ENCODE data around the gene GRK3.
"Not testable (repeated sequence)": the region's sequence is repeated elsewhere in the genome, so short reads cannot be mapped to it uniquely, and the experiment has no call there.

The GRK3 gene

DNA sequence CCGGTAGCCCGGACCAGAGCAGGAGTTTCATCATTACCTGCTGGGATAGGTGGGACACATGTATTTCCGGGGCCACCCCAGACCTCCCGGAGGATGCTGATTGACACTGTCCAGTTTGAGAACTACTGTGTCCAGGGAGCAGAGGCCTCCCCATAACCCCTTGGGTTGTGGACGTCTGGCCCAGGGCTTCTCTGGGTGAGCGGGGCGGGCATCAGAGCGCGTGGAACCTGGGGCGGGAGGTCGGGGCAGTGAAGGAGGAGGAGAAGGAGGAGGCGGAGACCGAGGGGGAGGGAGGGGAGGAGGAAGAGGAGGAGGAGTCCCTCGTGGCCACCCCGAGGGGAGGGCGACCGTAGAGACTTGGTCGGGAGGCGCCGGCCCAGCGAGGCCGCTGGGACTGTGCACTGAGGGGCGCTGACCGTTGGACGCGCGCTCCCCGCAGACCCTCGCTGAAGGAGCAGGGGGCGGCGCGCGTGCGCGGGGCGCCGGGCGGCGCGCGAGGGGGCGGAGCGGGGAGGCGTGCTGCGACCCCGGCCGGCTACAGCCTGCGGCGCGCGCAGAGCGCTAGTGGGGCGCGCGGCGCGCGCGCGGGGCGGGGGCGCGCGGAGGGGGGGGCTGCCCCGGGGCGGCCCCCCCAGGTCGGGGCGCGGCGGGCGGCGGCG lies at the start of gene GRK3:
TSS of gene GRK3 (plus strand) at position 356 of the 659 bp plus-strand sequence. CDS start 366 bp downstream, outside the sequence.
- DNase-seq (ENCODE audit: low read depth): no peak

DNA sequence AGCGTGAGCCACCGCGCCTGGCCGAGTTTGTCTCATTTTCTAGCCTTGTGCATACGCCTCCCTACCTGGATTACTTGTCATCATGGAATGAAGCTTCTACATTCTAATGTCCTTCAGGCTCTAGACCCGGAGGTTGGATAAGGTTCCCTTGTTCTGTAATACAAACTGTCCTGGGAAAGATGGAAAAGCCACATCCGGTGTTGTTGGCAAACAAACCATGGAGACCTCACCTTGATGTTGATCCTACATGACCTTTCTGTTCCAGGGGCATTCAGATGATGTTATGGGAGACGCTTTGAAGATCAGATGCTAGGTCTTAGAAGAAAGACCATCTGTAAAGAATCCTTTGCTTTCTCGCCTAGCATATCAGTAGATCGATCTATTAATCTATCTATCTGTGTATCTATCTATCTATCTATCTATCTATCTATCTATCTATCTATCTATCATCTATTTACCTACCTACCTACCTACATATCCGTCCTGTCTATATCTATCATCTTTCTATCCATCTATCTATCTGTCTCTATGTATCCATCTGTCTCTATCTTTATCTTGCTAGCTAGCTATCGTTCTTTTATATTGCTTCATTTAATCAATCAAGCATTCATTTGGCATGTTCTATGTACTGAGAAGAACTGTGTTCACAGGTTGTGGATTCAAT lies 46.3 kb upstream of the GRK3 start:
- no peak for DNase-seq (ENCODE audit: low read depth)

DNA sequence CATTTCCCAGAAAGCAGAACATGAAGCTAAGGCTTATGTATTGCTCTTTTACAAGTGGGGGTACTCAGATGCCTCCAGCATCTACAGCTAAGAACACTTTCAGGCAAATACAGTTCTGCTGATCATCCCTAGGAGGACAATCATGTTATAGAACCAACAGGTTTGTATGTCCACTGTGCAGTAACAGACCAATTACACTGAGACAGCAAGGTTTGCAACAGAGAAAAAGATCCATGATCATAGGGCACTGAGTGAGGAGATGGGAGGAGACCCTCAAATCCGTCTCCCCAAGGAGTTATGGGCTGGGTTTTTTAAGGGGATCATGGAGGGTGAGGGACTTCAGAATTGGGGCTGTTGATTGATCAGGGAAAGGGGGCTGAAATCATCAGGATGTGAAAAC lies 39.1 kb upstream of the GRK3 start:
- no peak for DNase-seq (ENCODE audit: low read depth)

DNA sequence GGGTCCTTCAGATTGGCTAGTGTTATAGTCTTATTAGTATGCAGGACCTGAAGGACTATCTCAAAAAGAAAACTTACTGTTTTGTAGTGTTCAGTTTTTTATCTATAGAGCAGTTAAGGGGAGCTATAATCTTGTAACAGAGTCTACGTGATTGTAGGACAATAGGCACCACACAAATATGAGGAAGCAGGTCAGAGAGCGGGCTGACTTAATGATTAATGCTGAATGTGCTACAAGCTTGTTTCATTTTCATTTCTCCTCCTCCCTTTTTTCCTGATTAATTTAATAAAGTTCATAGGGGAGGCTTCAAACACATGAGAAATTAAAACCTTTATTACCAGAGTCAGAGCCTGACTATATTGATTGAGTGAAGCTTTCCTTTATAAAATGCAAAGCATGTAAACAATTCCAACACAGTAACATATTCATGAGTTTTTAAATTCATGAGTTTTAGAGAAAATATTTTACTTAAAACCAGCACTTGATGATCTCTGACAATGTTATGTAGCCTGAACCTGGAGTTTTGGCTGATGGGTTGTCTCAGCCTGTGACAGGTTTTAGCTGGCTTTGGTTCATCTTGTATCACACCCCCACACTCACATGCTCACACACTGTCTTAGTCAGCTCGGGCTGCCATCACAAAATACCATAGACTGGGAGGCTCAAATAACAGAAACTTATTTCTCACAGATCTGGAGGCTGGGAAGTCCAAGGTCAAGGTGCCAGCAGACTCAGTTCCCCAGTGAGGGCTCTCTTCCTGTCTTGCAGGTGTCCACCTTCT lies 38.5 kb upstream of the GRK3 start:
- DNase-seq (ENCODE audit: low read depth): not testable (repeated sequence)

DNA sequence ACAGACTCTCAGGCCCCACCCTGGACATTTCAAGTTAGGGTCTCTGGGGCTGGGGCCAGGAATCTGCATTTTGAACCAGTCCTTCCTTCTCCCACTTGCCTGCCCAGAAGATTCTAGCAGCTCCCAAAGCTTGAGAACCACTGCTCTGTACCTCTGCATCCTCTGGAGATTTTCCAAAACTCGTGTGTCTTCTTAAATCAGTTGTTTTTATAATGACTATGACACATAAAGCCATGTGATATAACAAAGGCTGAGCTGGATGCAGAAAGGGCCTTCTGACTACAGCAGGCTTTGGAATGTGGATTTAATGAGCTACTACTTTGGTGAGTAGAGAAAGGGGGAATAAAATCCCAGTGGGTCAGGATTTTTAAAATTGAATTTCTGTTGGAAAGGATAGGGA lies 37.5 kb upstream of the GRK3 start:
- not testable (repeated sequence) for DNase-seq (ENCODE audit: low read depth)

DNA sequence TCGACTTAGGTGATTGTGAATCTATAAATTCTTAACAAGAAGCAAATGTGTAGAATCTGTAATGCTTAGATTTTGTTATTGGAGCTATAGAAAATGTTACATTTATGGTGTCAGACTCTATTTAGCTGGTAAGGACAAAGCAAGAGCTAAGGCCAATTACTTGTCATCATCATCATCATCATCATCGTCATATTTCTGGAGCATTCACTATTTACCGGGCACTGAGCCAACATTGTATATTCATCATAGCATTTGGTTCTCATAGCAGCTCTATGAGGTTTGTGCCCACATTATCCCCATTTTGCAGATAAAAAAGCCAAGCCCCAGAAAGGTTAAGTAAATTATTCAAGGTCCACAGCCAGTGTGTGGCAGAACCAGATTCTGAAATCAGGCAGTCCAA lies 36.4 kb upstream of the GRK3 start:
- DNase-seq (ENCODE audit: low read depth): not testable (repeated sequence)

DNA sequence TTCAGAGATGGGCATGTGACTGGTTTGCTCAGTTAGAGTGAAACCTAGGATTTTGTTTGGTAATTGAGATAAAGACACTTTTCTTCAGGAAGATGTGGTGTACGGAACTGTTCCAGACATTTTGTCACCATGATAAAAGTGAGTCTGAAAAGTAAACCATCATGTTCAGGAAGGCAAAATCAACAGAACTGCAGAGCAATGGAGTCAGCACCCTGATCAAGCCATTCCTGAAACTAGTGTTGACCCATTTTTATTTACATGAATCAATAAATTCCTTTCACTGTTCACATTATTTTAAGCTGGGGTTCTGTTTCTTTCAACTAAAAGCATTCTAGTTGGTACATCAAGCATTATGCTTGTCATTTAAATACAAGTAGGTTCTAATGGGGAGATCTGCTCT lies 35.4 kb upstream of the GRK3 start:
- not testable (repeated sequence) for DNase-seq (ENCODE audit: low read depth)

DNA sequence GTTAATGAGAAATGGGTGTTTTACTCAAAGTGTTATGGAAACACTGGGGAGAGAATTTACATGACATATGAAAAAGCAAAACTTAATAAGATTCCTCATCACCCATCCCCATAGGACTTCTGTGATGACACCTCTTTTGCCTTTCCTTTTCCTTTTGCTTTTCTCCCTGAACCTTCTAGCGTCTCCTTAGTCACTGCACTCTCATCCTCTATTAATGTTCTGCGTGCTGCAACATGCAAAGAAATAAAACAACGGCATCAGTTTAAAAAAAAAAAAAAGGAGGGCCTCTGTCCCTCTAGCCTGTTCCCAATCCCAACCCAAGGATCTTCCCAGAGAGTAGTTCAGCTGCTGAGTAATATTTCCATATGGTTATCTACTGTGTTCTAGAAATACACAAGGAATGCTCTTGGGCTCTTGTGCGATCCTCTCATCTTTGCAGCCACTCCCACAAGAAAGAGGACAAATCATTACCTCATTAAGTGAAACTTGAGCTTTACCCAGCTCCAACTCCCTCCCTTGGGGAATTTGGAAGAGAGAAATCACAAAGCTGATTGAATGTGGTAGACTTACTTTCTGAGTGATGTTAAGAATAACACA lies 34.8 kb upstream of the GRK3 start:
- not testable (repeated sequence) for DNase-seq (ENCODE audit: low read depth)

DNA sequence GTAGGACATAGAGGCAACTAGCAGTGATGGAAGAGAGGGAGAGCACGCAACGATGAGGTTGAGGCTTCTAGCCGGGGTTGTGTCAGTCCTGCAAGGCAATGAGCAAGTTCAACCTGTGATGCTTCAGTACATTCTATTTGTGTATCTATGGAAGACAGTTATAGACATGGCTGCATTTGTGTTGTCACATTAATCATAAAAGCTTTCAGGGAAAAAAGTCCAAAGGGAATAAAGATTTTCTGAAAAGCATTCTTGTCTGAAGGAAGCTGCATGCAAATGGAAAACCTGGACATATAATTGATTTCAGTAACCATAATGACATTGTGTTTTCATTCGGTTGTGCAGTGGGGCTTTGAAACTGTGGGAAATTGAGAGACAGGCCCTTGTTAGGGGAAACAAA lies 32.8 kb upstream of the GRK3 start:
- DNase-seq (ENCODE audit: low read depth): not testable (repeated sequence)

DNA sequence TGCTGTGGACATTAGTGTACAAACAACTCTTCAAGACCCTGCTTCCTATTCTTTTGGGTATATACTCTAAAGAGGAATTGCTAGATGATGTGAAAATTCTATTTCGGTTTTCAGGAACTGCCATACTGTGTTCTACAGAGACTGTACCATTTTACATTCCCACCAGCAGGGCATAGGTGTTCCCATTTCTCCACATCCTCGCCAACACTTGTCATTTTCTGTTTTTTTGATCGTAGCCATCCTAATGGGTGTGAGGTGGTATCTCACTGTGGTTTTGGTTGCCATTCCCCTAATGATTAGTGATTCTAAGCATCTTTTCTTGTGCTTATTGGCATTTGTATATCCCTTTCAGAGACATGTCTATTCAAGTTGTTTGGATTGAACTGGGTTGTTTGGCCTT lies 29.8 kb upstream of the GRK3 start:
- DNase-seq (ENCODE audit: low read depth): no peak

DNA sequence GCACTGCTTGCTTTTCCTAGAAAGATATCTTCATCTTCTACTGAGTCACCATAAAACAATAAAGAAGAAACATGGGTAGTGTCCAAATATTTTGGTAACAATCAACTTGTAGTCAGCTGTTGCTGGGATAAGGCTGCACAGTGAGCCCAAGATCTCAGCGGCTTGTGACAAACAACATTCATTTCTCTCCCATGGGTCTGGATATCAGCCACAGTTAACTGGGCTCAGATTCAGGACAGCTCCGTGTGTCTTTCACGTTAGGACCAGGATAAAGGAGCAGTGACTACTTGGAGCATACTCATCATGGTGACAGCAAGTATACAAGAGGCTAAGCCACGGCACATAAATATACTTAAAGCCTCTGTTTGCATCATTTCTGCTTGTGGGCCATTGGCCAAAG lies 27.9 kb upstream of the GRK3 start:
- DNase-seq (ENCODE audit: low read depth): no peak

DNA sequence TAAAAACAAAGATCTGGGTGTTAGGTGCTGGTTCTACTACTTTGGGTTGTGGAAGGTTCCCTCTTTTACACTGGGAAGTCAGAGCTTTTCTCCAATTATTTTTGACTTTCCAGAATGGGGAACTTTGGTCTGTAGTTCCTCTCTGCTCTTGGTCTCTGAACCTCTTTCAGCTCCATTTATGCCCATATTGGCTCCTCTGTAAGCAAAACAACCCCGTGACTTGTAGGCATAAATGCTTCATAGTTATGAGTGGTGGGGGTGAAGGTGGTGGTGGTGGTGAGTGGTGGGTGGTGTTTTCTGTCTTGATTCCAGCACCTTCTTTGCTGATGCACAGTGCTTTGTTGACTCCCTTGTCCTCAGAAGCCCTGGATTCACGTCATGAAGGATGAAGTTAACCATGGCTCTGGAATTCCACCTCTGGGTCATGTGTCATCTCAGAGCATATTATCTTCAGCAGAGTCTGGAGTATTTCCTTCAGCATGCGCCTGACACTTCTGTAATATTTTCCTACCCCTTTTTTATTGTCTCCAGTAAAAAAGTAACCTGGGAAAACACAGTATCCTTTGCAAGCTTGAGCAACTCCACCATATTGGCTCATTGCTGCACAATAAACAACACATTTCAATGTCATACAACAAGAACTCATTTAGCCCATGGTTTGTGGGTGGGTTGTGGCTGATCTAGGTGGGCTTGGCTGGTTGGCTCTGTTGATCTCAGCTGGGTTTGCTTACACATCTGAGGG lies 24.1 kb upstream of the GRK3 start:
- DNase-seq (ENCODE audit: low read depth): no peak

DNA sequence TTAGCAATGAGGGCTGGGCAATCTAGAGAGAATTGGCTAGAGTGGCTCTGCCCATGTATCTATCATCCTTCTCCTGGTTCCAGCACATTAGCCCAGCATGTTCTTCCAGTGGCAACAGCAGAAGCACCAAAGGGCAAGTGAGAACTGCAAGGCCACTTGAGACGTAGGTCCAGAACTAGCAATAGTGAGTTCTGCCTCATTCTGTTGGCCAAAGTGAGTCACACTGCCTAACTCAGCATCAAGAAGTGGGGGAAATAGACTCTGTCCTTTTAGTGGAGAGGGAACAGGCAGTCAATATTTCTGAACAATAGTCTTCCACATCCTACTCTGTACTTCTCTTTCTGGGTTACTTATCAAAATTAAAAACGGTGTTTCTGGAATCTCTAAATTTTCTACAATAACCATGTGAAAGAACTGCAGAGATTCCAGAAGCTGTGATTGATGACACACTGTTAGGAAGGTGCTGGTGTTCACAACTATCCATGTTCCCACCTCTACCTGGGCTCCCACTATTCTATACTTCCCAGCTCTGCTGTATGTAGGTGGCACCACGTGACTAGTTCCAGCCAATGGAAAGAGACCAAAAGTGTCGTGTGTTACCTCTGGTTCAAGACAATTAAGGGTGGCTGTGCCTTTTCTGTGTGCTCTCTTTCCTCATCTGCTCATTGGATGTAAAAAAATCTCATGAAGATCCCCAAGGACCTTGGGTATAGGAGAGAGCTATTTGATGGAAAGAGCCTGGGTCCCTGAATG lies 23.4 kb upstream of the GRK3 start:
- no peak for DNase-seq (ENCODE audit: low read depth)

DNA sequence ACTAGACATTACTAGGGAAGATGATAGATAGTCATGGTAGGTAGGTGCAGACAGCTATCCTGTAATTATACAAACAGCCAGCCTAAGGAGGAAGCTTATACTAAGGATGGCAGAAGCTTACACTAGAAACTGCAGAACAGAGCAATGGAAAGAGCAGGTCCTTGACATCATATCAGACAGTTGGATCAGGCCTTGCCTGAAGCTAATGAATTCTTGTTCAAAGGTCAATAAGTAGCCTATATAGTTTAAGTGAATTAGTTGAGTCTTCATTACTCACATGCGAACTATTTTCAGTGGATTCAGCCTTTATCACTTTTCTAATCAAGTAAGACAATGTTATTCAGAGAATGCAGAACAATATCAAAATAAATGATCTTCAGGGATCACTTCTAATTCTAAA lies 22.3 kb upstream of the GRK3 start:
- DNase-seq (ENCODE audit: low read depth): no peak

DNA sequence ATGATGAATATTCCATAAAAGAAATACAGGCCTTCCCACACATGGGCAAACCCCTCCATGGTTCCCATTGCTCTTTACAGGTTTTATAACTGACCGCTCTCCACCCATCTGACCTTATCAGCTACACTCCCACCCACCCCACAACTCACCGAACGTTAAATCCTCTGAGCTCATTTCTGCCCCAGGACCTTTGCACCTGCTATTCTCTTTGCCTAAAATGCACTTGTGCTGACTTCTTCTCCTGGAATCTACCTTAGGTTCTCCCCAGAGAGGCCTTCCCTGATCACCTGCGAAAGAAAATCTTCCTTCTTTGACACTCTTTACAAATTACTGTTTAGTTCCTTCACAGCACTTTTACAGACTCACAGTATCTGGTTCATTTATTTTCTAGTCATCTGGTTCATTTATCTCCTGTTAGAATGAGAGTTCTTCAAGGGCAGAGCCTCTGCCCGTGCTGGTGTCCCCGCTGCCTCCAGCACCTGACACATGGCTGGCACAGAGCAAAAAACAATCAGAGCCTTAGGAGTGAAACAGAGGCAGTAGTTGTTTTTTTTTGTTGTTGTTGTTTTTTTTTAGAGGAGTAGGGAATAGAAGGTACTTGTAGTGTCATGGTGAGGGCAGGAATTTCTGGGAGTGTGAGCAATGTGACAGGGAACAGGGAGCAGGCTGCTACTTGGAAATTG lies 21.6 kb upstream of the GRK3 start:
- no peak for DNase-seq (ENCODE audit: low read depth)

DNA sequence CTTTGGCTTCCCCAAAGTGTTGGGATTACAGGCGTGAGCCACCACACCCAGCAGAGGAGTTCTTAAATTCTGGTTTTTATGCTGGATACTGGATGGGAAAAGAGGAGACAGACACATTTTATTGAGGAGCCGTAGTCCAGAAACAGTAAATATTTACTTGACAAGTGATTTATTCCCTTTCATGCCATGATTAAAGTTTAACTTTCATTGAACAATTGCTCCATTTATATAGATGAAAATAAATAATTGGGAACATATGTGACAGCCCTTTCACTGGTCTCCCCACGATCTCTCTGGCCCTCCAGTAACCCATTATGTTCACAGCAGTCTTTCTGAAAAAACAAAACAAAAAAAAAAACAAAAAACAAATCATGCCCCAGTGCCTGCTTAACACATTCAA lies 19.3 kb upstream of the GRK3 start:
- no peak for DNase-seq (ENCODE audit: low read depth)

DNA sequence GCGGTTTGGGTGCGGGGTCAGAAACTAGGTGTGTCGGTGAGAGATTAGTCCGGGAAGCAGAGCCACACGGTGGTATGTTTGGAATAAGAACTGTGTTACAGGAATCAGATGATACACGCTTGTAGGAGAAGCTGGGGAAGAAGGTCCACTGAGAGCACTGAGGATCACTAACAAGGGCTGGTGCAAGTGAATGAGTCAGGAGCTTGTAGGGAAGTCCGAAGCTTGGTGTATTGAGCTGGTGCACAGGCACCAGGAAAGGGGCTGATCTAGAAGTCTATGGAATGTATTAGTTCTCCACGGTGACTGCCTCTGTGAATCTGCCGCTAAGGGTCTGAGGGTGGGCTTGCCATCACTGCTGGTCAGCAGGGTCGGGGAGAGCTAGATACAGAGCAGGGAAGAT lies 18.8 kb upstream of the GRK3 start:
- DNase-seq (ENCODE audit: low read depth): no peak

DNA sequence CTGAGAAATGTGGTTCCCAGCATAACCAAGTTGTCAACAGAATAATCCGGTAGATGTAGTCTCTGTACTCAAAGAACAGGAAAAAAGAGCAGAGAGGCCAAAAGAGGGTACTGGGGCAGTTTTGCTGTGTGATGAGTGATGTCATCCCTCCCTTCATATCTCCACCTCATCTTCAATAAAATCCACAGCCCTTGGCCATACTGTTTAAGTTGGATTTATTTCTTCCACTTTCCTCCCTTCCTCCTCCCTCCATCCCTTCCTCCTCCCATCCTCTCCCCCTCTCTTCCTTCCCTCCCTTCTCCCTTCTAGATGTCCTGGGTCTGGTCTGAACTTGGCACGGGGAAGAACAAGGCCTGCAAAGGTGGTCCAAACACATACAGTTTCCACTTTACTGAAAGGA lies 18.2 kb upstream of the GRK3 start:
- no peak for DNase-seq (ENCODE audit: low read depth)

DNA sequence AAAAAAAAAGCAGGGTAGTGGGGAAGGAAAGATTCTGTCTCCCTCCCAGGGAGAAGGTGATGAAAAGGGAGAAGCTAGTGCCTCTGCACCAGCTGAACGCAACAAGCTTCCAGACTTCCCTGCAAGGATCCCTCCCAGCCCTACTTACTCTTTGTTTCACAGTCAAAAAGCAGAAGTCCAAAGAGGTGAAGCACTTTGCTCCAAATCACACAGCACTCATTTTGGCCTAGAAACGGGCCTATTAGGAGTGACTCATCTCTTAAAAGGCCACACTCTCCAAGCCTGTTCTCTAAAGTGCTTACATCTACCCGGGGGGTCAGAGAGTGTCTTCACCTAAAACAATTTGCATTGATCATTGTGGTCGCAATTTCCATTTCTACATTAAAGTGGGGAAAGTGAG lies 17.7 kb upstream of the GRK3 start:
- no peak for DNase-seq (ENCODE audit: low read depth)

DNA sequence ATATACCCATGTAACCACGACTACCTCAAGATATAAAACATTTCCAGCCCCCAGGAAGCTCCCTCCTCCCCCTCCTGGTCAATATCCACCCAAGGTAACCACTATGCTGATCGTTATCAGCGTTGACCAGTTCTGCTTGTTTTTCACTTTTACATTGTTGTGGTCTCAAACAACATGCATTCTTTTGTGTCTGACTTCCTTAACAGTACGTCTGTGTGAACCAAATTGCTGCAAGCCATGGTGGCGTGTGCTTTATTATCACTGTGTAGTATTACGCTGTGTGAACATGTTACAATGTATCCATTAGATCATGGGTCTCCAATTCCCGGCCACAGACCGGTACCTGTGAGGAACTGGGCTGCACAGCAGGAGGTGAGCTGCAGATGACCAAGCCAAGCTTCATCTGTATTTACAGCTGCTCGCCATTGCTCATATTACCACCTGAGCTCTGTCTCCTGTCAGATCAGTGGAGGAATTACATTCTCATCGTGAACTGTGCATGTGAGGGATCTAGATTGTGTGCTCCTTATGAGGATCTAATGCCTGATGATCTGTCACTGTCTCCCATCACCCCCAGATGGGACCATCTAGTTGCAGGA lies 15.5 kb upstream of the GRK3 start:
- no peak for DNase-seq (ENCODE audit: low read depth)
